ENCODE data around the gene MS4A4A. TPM values are rescaled to one million over a fixed set of nuclear protein-coding genes. Genes with fewer than 3 reads are reported as not detected.

The MS4A4A gene
- total RNA-seq, 2 donors from 2014 or later, result 5.6 to 12.1 TPM

- no peak for TF ChIP-seq CTCF (IDR thresholded peaks at IDR 0.05)
- no peak for DNase-seq
- no peak overlapping the region for H3K4me3 ChIP-seq
- no peak overlapping the region for H3K27ac ChIP-seq
- H3K36me3 ChIP-seq, result no peaks in the 10 kb centered on the region
- no peaks in the 10 kb centered on the region for H3K9me3 ChIP-seq
- H3K27me3 ChIP-seq, result no peaks in the 10 kb centered on the region
- intact Hi-C loops (cut with DNase I), result no loop called here
- no peaks in the 10 kb centered on the region for H3K4me1 ChIP-seq
- no peak overlapping the region for H3K9ac ChIP-seq (ENCODE audit: low read depth in 2 of 2, low read length in 2 of 2)
These were observed 48.0 kb downstream of the MS4A4A start for GRCh38 chr11:60328460-60328859.

GRCh38 chr11:60332846-60333245, 52.4 kb downstream of the MS4A4A start:
- no peaks in the 10 kb centered on the region for H3K27me3 ChIP-seq
- no peaks in the 10 kb centered on the region for H3K4me1 ChIP-seq
- no peak for DNase-seq
- no peak overlapping the region for H3K4me3 ChIP-seq
- no peaks in the 10 kb centered on the region for H3K36me3 ChIP-seq
- H3K9ac ChIP-seq (ENCODE audit: low read depth in 2 of 2, low read length in 2 of 2), result no peak overlapping the region
- no peaks in the 10 kb centered on the region for H3K9me3 ChIP-seq
- intact Hi-C loops (cut with DNase I), result no loop called here
- H3K27ac ChIP-seq, result no peak overlapping the region
- no peak for TF ChIP-seq CTCF (IDR thresholded peaks at IDR 0.05)

DNA sequence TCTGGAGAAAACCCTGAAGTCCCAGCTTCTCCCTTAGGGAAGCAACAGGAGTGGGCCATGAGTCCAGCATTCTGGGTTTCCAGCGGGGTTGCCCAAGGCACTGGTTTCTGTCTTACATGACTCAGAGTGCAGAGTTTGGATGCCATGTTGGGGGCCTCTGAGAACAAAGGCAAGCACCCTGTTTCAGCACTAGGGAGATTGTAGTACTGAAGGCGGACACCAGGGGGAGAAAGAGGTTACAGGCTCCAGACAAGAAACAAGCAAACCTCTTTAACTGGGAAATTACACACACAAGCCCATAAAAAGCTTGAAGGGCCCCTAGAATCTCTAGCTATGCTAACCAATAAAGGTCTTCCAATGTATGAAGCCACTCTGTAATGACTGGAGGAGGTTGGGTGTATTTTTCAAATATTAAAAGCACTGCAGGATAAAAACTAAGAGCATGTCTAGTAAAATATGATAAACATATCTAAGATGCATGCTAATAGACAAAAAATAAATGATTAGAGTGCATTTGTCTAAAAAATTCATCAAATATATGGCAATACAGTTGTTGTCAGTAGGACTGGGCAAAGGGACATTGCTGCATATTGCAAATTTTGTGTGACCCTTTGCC, 53.6 kb downstream of the MS4A4A start:
- H3K27me3 ChIP-seq, result no peaks in the 10 kb centered on the region
- no peaks in the 10 kb centered on the region for H3K4me1 ChIP-seq
- TF ChIP-seq CTCF (IDR thresholded peaks at IDR 0.05), result peak; percentile 73
- intact Hi-C loops (cut with DNase I), result no loop called here
- H3K4me3 ChIP-seq, result no peak overlapping the region
- no peak overlapping the region for H3K27ac ChIP-seq
- no peak overlapping the region for H3K9ac ChIP-seq (ENCODE audit: low read depth in 2 of 2, low read length in 2 of 2)
- peak; percentile 79 for DNase-seq
- H3K9me3 ChIP-seq, result no peaks in the 10 kb centered on the region
- no peaks in the 10 kb centered on the region for H3K36me3 ChIP-seq

- Histone ChIP-seq H3K27me3 (no peaks in the 10 kb centered on the region), H3K4me1 (no peaks in the 10 kb centered on the region), H3K9me3 (no peaks in the 10 kb centered on the region), H3K9ac (ENCODE audit: low read depth in 2 of 2, low read length in 2 of 2) (no peak overlapping the region), H3K27ac (no peak overlapping the region), H3K36me3 (no peaks in the 10 kb centered on the region), H3K4me3 (no peak overlapping the region)
- no peak for DNase-seq
- intact Hi-C loops (cut with DNase I), result no loop called here
- no peak for TF ChIP-seq CTCF (IDR thresholded peaks at IDR 0.05)
These were observed 56.4 kb downstream of the MS4A4A start for GRCh38 chr11:60336767-60337391.

GRCh38 chr11:60338053-60338452, 57.6 kb downstream of the MS4A4A start:
- intact Hi-C loops (cut with DNase I), result no loop called here
- Histone ChIP-seq H3K4me1 (no peaks in the 10 kb centered on the region), H3K9ac (ENCODE audit: low read depth in 2 of 2, low read length in 2 of 2) (no peak overlapping the region), H3K9me3 (no peaks in the 10 kb centered on the region), H3K27me3 (no peaks in the 10 kb centered on the region), H3K4me3 (no peak overlapping the region), H3K27ac (no peak overlapping the region), H3K36me3 (no peaks in the 10 kb centered on the region)
- DNase-seq, result no peak
- no peak for TF ChIP-seq CTCF (IDR thresholded peaks at IDR 0.05)
